ENCODE results near the gene RBKS. TPM values are rescaled to one million over a fixed set of nuclear protein-coding genes. Genes with fewer than 3 reads are reported as not detected.

The RBKS gene
- total and polyA plus RNA-seq, 2 of the 8 experiments (the other 6 are each of a cell fraction or from before 2014, with no cell fraction given), result 1.1 to 1.5 TPM

DNA sequence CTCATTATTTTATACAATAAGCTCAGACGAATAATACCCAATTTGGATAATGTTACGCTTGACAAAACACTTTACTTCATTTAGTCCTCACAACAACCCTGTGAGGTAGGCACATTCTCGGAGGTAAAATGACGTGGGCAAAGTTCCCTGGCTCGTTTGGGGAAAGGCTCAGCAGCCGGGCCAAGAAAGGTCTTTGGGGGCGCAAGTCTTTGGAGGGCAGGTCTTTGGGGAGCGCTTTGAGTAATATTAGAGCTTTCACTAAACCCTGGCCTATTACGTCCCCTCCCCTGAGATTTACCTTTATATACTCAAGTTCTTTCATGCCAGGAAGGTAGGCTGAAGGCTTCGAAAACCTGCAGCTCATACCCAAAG lies 427 bp downstream of the RBKS start:
- Histone ChIP-seq H3K36me3 (ENCODE audit: control insufficient read depth in 2 of 4, insufficient read depth in 4 of 4, low read length in 3 of 4) (no peaks in the 10 kb centered on the region), H3K18ac (ENCODE audit: extremely low read depth, low read length) (no peak overlapping the region), H3K27me3 (replicated peaks in 1 of 4; ENCODE audit: control insufficient read depth in 3 of 4, extremely low read depth in 1 of 4, insufficient read depth in 3 of 4, low read length in 3 of 4) (no peaks in the 10 kb centered on the region), H2AK5ac (ENCODE audit: low read depth, low read length) (no peak overlapping the region), H3K23ac (ENCODE audit: insufficient read length) (no peak overlapping the region), H4K8ac (ENCODE audit: extremely low read depth, insufficient read depth, low read length) (no peak overlapping the region), H3K56ac (replicated peaks; ENCODE audit: insufficient read length, low read depth, low read length) (no peak overlapping the region), H3K4me3 (ENCODE audit: extremely low read depth in 1 of 4, insufficient read depth in 2 of 4, low read depth in 3 of 4, low read length in 4 of 4) (peak overlapping the region; percentile 70 to 88 (median 78)), H3K14ac (ENCODE audit: insufficient read length) (no peak overlapping the region), H2BK12ac (ENCODE audit: low read depth, low read length) (no peak overlapping the region), H3K79me1 (ENCODE audit: low read depth, low read length) (no peaks in the 10 kb centered on the region), H3K9ac (replicated peaks in 1 of 4; ENCODE audit: extremely low read depth in 1 of 4, low read depth in 3 of 4, low read length in 3 of 4) (peak overlapping the region in 1 of 4 experiments; percentile 94; a peak in 2 of 7 replicates), H3K9me3 (ENCODE audit: insufficient read depth in 2 of 2, low read depth in 1 of 2, low read length in 1 of 2) (no peaks in the 10 kb centered on the region), H2AFZ (ENCODE audit: low read length) (peak overlapping the region; percentile 99), H2BK5ac (ENCODE audit: low read depth, low read length) (0 out of 2 replicates have a peak overlapping the region, but pooled peaks have one; percentile 99), H3K4me2 (ENCODE audit: insufficient read depth in 1 of 2, low read depth in 2 of 2, low read length in 2 of 2) (peak overlapping the region; percentile 66 to 94), H3K4me1 (replicated peaks in 1 of 4; ENCODE audit: control insufficient read depth in 3 of 4, insufficient read depth in 4 of 4, low read length in 3 of 4) (no peaks in the 10 kb centered on the region), H4K91ac (replicated peaks; ENCODE audit: insufficient read length, low read length) (no peak overlapping the region), H3K4ac (replicated peaks; ENCODE audit: insufficient read length, low read depth, low read length) (no peak overlapping the region), H4K20me1 (replicated peaks in 1 of 2; ENCODE audit: control insufficient read depth in 1 of 2, insufficient read depth in 2 of 2, low read length in 2 of 2) (no peaks in the 10 kb centered on the region), H3K27ac (ENCODE audit: low read depth, low read length) (no peak overlapping the region), H2BK120ac (replicated peaks; ENCODE audit: low read depth, low read length) (no peak overlapping the region), H3K79me2 (ENCODE audit: control insufficient read depth in 1 of 2, insufficient read depth in 2 of 2, low read length in 2 of 2) (0 out of 4 replicates have a peak, but pooled peaks cover 0 to 3% of the 10 kb centered on the region in 2 experiments), H2BK20ac (ENCODE audit: low read length) (no peak overlapping the region), H3K23me2 (ENCODE audit: low read depth, low read length) (peaks cover 6% of the 10 kb centered on the region), H4K5ac (ENCODE audit: insufficient read length, low read depth, low read length) (no peak overlapping the region), H2BK15ac (ENCODE audit: low read length) (no peak overlapping the region)
- 10% methylated on average over 10 of the region's 10 CpGs; no CpG with 5 or more reads in 1 of the 2 experiments for WGBS, 2 experiments (ENCODE audit: extremely low coverage in 1 of 2, insufficient coverage in 1 of 2, insufficient read length in 1 of 2, insufficient replicate concordance in 2 of 2, low coverage in 1 of 2, low lambda C conversion rate in 2 of 2, missing lambda C conversion rate in 1 of 2)
- POLR2A ChIA-PET (ENCODE audit: partially characterized antibody), result interaction anchor here (1.1 kb wide), 1 partner anchor 501 kb away, joined by 3 read pairs; no protein-coding TSS in a partner anchor
- DNase-seq (ENCODE audit: low read depth in 1 of 2, low spot score in 2 of 2) (no peak), FAIRE-seq (no peak)
- CTCF ChIA-PET (ENCODE audit: partially characterized antibody), result no interaction called here
- TF ChIP-seq CTBP2 (IDR thresholded peaks at IDR 0.05; ENCODE audit: borderline replicate concordance, insufficient read depth, insufficient read length, low read length), result no peak
- TF ChIP-seq, protein P1, sequence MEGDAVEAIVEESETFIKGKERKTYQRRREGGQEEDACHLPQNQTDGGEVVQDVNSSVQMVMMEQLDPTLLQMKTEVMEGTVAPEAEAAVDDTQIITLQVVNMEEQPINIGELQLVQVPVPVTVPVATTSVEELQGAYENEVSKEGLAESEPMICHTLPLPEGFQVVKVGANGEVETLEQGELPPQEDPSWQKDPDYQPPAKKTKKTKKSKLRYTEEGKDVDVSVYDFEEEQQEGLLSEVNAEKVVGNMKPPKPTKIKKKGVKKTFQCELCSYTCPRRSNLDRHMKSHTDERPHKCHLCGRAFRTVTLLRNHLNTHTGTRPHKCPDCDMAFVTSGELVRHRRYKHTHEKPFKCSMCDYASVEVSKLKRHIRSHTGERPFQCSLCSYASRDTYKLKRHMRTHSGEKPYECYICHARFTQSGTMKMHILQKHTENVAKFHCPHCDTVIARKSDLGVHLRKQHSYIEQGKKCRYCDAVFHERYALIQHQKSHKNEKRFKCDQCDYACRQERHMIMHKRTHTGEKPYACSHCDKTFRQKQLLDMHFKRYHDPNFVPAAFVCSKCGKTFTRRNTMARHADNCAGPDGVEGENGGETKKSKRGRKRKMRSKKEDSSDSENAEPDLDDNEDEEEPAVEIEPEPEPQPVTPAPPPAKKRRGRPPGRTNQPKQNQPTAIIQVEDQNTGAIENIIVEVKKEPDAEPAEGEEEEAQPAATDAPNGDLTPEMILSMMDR (IDR thresholded peaks at IDR 0.05; ENCODE audit: control extremely low read depth in 1 of 3, insufficient read depth in 1 of 3, low read depth in 1 of 3, low read length in 3 of 3), result peak in 1 of 3 experiments; percentile 6; a peak in 1 of 4 replicates
- 0 out of 2 replicates have a peak, but pooled peaks have one; percentile 20 for TF ChIP-seq CREB1 (IDR thresholded peaks at IDR 0.05)

All from H1 (cell line).